Measurements from ENCODE around the gene ABCD3.

ABCD3 gene

DNA sequence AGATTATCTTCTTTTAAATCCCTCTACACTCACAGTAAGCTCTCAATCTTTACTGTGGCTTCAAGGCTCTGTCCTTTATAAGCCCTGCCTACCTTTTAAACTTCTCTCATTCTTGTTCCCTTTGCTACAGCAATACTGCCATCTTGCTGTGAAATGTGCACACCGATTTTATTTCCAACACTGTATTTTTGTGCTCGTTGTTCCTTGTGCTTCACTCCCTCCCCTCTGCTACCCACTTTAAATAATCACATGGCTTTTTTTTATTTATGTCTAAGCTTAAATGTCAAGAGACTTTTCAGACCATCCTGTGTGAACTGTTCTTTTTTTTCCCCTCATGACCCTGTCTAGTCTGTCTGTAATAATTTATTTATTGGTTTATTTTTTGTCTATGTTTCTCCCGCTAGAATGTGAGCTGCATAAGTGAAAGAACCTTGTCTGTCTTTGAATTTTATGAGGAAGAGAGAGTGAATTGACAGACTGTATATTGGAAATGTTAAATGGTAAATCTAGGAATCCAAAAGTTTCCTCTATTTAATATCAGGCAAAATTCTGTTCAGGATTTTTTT lies 45.7 kb downstream of the ABCD3 start:
- no peak for DNase-seq

- DNase-seq = no peak
These were observed 50.5 kb downstream of the ABCD3 start for GRCh38 chr1:94468708-94469107.

DNA sequence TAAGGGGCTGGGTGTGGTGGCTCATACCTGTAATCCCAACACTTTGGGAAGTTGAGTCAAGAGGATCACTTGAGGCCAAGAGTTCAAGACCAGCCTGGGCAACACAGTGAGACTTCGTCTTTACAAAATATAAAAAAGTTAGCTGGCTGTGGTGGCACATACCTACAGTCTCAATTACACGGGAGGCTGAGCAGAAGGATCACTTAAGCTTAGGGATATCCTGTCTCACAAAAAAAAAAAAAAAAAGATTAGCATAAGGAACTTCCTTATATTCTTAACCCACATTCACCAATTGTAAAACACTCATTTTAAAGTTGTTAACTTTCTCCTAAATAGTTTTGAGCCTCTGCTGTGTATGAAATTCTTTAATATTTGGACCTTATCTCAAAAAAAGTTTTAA lies 53.1 kb downstream of the ABCD3 start:
- DNase-seq = no peak

GRCh38 chr1:94475232-94475631 lies 57.0 kb downstream of the ABCD3 start:
- DNase-seq = no peak

DNA sequence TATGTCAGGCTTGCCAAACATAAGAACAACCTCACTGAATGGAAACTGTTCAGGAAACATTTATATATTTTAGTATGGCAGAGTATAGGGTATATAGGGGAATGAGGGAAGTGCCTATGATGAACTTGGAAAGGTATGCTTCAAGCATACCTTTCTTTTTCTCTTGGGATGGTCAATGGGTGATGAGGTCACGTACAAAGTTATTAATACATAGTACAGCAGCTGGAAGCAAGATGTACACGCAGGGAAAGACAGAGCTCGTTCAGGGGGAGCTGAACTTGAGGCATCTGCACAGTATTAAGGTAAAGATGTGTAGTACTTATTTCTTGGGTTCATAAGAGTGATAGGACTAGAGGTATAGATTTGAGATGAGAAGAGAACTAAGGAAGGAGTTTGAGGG lies 61.5 kb downstream of the ABCD3 start:
- DNase-seq = no peak

DNA sequence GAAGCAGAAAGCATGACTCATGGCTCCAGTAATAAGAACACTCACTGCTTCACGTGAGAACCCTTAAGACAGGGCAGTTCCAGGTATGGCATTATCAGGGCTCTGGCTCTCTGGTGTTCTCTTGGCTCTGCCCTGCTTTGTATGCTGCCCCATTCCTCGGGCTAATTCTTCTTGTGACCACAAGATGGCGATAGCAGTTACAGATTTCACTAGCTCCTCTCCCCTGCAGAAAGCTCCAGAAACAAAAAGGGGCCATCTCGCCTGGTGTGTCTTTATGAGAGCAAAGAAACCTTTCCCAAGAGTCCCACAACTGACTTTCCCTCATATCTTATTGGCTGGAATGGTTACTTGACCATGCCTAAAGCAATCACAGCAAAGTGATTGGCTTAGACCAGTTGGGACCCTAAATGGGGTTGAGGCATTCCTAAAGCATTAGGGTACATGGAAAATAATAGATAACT lies 63.3 kb downstream of the ABCD3 start:
- peak; percentile 53 for DNase-seq

- no peak for DNase-seq
These were observed 68.8 kb downstream of the ABCD3 start for GRCh38 chr1:94486990-94487389.

DNA sequence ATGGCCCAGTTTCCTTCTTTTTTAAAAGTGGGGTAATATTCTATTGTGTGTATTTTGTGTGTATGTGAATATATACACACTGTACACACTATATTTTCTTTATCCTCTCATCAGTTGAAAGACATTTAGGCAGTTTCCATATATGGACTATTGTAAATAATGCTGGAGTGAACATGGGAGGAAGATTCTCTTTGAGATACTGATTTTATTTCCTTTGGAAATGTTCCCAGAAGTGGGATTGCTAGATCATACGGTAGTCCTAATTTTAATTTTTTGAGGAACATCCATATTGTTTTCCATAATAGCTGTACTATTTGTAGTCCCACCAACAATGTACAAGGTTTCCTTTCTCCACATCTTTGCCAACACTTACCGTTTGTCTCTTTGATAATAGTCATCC lies 72.4 kb downstream of the ABCD3 start:
- DNase-seq = no peak

- DNase-seq = no peak
These were observed 78.0 kb downstream of the ABCD3 start for GRCh38 chr1:94496076-94496755.

DNA sequence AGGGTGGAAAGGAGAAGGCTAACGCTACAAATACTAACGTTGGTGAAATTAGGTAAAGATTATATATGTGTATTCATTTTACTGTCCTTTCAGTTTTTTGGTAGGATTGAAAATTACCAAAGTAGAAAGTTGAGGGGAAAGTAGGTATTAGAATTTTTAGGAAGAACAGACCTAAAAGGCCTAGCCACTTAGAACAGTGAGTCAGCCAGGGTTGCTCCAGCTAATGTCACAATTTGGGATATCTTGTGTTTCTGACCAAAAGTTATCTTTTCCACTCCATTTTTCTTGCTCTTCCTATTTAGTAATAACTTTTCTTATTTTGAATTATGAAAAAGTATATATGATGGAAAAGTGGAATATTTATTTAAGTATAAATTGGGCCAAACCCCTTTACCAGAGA lies 83.2 kb downstream of the ABCD3 start:
- DNase-seq = no peak

GRCh38 chr1:94501935-94502334 lies 83.7 kb downstream of the ABCD3 start:
- no peak for DNase-seq

- DNase-seq = no peak
These were observed 85.0 kb downstream of the ABCD3 start for GRCh38 chr1:94503153-94503552.

DNA sequence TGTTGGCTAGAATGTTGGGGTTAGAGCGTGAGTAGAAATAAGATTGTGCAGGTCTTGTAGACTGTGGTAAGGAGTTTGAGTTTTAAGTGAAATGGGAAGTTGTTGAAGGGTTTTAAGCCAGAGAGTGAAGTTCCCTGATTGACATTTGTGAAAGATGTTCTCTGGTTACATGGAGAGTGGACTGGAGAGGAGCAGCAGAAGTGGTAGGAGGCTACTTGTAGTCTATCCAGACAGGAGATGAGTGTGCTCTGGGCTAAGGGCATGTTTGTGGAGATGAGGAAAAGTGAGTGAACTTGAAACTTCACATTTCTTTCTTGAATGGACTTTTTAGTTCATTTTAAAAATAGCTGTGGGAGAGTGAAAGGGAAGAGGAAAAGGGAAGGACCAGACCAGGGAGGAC lies 86.4 kb downstream of the ABCD3 start:
- DNase-seq = no peak

- no peak for DNase-seq
These were observed 94.6 kb downstream of the ABCD3 start for GRCh38 chr1:94512816-94513215.

GRCh38 chr1:94514095-94514727 lies 96.0 kb downstream of the ABCD3 start:
- DNase-seq = peak; percentile 15

GRCh38 chr1:94515296-94515947 lies 97.2 kb downstream of the ABCD3 start:
- no peak for DNase-seq

GRCh38 chr1:94519351-94519750 lies 101.2 kb downstream of the ABCD3 start:
- no peak for DNase-seq

DNA sequence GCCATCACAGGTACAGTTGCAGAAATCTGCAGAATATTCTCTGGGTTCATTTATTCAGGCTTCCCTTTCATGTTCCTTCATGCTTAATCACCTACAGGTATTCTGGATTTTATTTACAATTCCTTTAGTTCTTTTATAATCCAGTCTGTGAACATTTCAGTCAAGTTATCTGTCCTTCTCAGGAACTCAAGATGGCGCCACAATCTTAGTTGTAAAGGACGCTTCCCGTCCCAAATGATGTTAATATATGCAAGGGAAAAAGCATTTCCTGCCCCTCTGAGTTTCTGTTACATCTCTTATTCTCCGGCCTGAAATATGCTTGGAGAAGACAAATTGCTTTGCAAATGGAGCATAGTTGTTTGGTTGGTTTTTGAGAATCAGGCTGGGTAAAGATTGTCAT lies 104.1 kb downstream of the ABCD3 start:
- peak; percentile 40 for DNase-seq

- no peak for DNase-seq
These were observed 106.3 kb downstream of the ABCD3 start for GRCh38 chr1:94524531-94524930.

DNA sequence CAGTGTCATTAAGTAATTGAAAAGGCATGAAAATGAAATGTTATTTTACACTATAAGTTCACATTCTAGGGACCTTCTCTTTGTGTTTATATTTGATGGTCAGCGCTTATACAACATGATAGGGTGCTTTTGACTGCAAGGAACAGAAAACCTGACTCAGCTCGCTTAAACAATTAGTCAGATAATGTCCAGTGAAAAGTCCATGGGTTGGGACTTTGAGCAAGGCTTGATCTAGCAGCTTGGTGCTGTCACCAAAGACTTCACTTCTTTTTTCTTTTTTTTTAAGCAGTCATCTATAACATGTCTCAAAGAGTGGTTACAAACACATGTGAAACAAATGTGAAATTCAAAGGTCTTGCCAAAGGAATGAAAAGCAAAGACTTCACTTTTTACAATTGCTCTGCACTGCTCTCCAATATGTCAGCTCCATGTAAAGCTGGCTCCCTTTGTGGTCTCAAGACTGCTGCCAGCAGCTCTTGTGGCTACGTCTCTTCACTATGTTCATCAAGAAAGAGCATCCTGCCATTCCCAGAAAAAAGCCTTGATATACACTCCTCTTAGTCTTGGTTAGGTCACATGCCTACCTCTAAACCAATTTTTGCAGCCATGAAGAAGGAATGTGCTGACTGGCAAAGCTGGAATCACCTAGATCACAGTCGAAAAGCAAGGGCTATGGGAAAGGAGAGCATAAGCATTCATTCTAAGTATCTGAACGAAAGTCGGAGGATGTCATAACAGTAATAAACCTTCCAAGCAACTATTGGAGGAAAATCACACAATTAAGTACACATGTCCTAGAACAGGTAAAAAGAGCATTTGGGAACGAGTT lies 108.2 kb downstream of the ABCD3 start:
- DNase-seq = no peak

GRCh38 chr1:94527447-94528031 lies 109.3 kb downstream of the ABCD3 start:
- peak; percentile 65 for DNase-seq

- no peak for DNase-seq
These were observed 110.1 kb downstream of the ABCD3 start for GRCh38 chr1:94528299-94528698.

DNA sequence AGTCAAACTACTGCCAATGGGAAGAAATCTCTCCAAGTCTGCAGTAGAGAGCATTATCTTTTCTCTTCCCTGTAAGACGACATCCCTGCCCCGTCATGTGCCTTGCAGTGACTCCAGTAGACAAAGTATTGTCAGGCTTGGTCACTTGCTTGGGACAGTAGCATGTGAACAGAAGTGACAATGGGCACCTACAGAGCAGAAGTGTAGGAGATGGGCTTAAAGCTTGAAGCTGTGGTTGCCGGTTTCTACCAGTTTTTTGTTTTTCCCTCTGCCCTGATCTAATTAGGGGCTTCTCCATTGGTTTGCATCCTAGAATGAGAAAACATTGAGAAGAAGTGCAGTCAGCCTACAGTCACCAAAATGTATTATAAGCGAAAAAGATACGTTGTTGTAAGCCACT lies 110.6 kb downstream of the ABCD3 start:
- DNase-seq = no peak

Data from NCI-H146 (cell line).